HG03342 (cell line): ENCODE data around the gene POMGNT2.
"Not testable (repeated sequence)": the region's sequence is repeated elsewhere in the genome, so short reads cannot be mapped to it uniquely, and the experiment has no call there.

Experiments used
- ATAC-seq: cut with Tn5 transposase; IDR thresholded peaks from one replicate; pipeline ENCODE4 v1.9.1; 2021; ENCODE audit warnings: mild to moderate bottlenecking, moderate library complexity; ENCODE audit not compliant: unreplicated experiment

Gene POMGNT2

DNA sequence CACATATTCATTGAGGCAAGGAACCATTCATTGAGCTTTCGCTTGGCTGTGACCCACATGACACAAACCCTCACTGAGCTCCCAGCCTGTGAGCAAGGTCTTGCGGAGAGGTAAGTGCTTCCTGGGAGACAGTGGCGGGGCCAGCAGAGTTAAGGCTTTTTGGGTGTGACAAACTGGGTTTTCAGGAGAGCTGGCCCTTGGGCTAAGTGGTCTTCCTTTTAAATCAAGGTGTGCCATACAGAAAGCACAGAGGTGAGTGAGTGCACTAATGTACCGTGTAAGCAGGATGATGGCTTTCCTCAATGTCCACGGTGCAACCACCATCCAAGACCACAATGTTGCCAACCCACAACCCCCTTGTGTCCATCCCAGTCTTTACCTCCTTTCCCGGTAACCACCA lies 28.6 kb downstream of the POMGNT2 start:
- no peak for ATAC-seq

DNA sequence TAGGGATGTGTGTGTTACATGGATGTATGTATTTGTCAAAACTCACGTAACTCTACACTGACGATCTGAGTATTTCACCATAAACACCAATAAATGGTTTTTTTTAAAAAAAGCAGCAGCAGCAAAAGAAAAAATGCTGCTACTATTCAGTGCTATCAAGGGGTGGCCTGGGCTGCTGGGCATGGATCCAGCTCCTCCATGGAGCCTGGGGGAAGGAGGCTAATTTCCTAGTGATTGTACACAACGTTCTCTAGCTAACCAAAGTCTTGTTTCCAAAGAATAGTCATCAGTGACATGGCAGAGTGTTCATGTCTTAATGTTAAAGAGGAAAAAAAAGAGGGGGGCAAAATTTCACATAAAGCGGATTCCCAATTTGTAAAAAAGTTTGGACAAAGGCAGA lies 29.0 kb downstream of the POMGNT2 start:
- no peak for ATAC-seq

DNA sequence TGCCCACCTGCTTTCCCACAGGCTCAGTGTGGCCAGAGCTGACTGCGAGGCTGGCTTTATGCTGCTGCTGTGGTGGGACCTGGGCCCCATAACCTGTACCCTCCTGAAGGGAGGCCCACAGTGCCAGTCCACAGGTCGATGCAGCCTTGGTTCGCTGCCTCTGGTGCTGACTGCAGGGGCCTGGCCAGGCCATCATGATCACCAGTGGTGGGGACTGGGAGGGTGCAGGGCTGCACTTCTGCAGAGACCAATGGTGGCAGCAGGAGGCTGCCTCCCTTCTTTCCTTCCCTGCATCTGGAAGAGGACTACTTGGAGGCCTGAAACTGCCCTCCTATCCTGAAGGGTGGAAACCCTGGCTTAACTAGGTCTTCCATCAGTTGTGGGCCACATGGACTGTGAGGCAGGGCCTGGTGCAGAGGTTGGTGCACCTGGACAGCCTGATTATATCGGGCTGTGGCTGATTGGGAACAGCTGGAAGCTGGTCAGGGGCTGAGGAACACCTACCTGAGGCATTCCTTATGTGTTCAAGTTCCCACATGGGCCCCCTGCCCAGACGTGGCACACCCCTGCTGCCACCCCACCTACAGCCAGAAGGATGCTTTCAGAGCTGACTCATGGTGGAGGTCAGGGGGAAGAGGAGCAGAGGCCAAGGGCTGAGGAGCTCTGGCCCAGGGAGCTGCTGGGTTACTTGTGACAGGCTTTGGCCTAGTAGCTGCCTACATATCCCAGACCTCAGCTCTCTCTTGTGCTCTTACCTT lies 29.8 kb downstream of the POMGNT2 start:
- ATAC-seq: no peak

- no peak for ATAC-seq
Observed at GRCh38 chr3:43074901-43075689, 30.8 kb downstream of the POMGNT2 start.

GRCh38 chr3:43074482-43074881 lies 31.4 kb downstream of the POMGNT2 start:
- no peak for ATAC-seq

- no peak for ATAC-seq
Observed at GRCh38 chr3:43073836-43074220, 32.1 kb downstream of the POMGNT2 start.

GRCh38 chr3:43073116-43073835 lies 32.6 kb downstream of the POMGNT2 start:
- no peak for ATAC-seq

- no peak for ATAC-seq
Observed at GRCh38 chr3:43072361-43072760, 33.5 kb downstream of the POMGNT2 start.

DNA sequence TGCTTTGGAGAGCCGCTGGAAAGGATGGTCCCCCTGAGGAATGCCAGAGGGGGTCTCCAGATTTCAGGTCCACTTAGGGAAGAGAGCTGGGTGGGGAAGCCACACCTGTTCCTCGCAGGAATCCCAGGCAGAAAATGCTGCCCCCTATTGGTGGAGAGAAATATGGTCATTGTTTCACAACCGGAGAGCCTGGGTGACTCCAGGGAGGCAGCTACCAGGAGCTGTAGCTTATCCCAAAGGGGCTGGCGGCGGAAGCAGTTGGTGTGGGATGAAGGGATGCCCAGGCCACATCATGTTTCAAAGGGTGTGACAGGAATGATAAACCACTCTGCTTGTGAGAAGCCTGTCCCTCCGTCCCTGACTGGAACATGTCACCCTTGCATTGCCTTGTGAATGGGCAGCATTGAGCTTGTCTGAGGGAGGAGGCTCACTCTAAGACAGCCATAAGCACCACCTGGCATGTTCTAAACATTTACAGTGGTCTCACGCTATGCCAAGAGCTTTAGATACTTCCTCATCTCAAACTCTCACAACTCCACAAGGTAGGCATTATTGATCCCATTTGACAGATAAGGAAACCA lies 34.5 kb downstream of the POMGNT2 start:
- no peak for ATAC-seq

- ATAC-seq: not testable (repeated sequence)
Observed at GRCh38 chr3:43070670-43071069, 35.2 kb downstream of the POMGNT2 start.

GRCh38 chr3:43063114-43063513 lies 42.8 kb downstream of the POMGNT2 start:
- ATAC-seq: no peak

DNA sequence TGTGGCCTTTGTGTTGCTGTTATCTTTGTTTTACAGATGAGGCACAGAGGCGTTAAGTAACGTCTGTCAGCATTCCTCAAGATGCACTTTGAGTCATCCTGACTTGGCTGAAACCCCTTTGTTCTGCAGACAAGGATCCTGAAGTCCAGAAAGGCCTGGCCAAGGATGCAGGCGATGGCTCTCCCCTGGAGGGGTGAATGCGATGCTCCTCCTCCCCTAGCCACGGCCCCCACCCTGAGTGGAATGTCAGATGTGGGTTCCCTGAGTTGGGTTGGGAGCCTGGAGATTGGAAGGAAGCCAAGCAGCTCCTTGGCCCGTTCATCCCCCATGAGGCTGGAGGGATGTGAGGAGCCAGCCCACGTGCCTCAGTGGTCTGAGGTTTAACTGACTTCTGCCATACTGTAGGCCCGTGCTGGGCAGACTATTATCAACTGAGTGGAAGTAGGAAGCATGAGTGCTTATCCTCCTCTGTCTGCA lies 43.3 kb downstream of the POMGNT2 start:
- no peak for ATAC-seq

DNA sequence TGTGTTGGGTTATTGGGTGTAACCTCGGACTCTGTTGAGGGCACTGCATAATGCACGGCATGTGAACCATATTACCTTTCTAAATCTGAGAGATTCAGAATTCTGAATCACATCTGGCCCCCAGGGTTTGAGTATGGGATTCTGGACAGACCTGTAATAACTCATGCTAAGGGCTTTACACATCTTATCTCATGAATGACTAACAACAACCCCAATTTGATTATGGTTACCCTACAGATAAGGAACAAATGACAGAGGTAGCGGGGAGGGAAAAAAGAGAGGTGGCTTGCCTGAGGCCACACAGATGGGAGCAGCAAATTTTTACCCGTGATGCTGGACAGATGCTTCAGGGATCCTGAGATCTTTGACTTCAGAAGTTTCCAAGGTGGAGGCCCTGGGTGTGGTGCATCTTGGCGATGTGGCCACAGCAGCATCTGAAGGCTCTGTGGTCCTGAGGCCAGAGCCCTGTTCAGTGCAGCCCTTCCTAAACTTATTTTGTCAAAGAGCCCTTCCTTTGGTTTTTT lies 43.8 kb downstream of the POMGNT2 start:
- no peak for ATAC-seq

GRCh38 chr3:43061101-43061895 lies 44.6 kb downstream of the POMGNT2 start:
- no peak for ATAC-seq

GRCh38 chr3:43059456-43059855 lies 46.4 kb downstream of the POMGNT2 start:
- no peak for ATAC-seq

GRCh38 chr3:43055806-43056770 lies 49.8 kb downstream of the POMGNT2 start:
- no peak for ATAC-seq

- ATAC-seq: no peak
Observed at GRCh38 chr3:43055393-43055792, 50.5 kb downstream of the POMGNT2 start.

DNA sequence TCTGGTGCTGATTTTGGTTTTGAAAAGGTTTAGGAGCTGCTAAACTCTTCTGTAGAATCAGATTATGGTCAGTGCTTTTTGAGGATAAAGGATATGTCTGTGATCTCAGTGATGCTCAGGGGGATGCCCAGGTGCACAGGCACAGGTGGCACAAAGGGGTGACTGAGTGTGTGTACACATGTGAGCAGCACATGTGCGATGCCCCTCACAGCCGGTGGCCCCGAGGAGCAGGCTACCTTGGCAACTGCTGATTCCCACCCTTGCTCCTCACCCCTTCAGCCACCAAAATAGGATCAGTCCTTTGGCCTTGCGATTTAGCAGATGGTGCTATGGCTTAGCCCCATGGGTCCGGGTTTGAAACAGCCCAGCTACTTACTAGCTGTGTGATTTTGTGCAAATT lies 51.1 kb downstream of the POMGNT2 start:
- ATAC-seq: no peak

DNA sequence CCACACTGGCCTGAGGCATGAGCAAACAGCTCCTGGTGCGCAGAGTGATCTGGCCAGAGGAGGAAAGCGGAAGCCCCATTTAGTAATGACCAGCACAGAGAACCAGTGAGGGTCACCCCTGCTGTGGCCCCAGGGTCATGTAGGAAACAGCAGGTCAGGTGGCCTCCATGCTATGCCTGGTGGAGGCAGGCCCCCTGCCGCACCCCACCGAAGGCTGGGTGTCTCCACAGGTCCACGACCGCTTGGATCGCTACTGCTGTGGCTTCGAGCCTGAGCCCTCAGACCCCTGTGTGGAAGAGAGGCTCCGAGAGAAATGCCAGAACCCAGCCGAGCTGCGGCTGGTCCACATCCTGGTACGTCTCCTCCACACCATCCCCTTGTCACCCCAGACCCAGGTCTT lies 52.6 kb downstream of the POMGNT2 start:
- no peak for ATAC-seq
